Measurements from ENCODE around the gene TM7SF2.
A peak's percentile ranks its signal among the peaks of the same experiment; 100 is the strongest.
"Not testable (repeated sequence)": the region's sequence is repeated elsewhere in the genome, so short reads cannot be mapped to it uniquely, and the experiment has no call there.

TM7SF2 gene

GRCh38 chr11:65115361-65116082, 3.9 kb downstream of the TM7SF2 start:
- no peak for DNase-seq

GRCh38 chr11:65116370-65117205, 4.9 kb downstream of the TM7SF2 start:
- peak; percentile 27 for DNase-seq

GRCh38 chr11:65117206-65118096, 5.8 kb downstream of the TM7SF2 start, which contains the start of gene ZNHIT2:
Gene ZNHIT2, minus strand, starts transcription at chr11:65117701. Its CDS starts 48 bp downstream, at chr11:65117653.
- DNase-seq = peak; percentile 100

- no peak for DNase-seq
Measured at GRCh38 chr11:65118097-65118837, 6.6 kb downstream of the TM7SF2 start.

GRCh38 chr11:65118891-65119669, 7.4 kb downstream of the TM7SF2 start:
- not testable (repeated sequence) for DNase-seq

GRCh38 chr11:65119670-65119995, 8.0 kb downstream of the TM7SF2 start:
- DNase-seq = no peak

GRCh38 chr11:65120831-65121230, 9.2 kb downstream of the TM7SF2 start:
- DNase-seq = no peak

GRCh38 chr11:65121447-65121864, 9.8 kb downstream of the TM7SF2 start:
- no peak for DNase-seq

- peak; percentile 99 for DNase-seq
Measured at GRCh38 chr11:65121865-65122696, 10.4 kb downstream of the TM7SF2 start, which contains the start of the genes FAU and MRPL49. Gene FAU, minus strand, starts transcription at chr11:65122134. Its CDS starts 321 bp downstream, at chr11:65121813. Gene MRPL49, plus strand, starts transcription at chr11:65122321. Its CDS starts 26 bp downstream, at chr11:65122347.

- no peak for DNase-seq
Measured at GRCh38 chr11:65124480-65125196, 13.0 kb downstream of the TM7SF2 start.

- DNase-seq = no peak
Measured at GRCh38 chr11:65125197-65126056, 13.8 kb downstream of the TM7SF2 start.

GRCh38 chr11:65126624-65127274, 15.1 kb downstream of the TM7SF2 start:
- DNase-seq = no peak

- DNase-seq = no peak
Measured at GRCh38 chr11:65127473-65128181, 16.0 kb downstream of the TM7SF2 start.

- no peak for DNase-seq
Measured at GRCh38 chr11:65128182-65129145, 16.8 kb downstream of the TM7SF2 start.

- DNase-seq = no peak
Measured at GRCh38 chr11:65129649-65130441, 18.2 kb downstream of the TM7SF2 start.
